Osteocyte (in vitro differentiated cells): ENCODE data around the gene PDLIM5. TPM values are rescaled to one million over a fixed set of nuclear protein-coding genes. Genes with fewer than 3 reads are reported as not detected.

ENCODE experiments used
- DNase-seq: peaks from one replicate; pipeline ENCODE4 v3.0.0; 2021; ENCODE audit warnings: mixed read lengths; ENCODE audit not compliant: unreplicated experiment; ENCODE audit errors: extremely low spot score
- H3K27ac Mint-ChIP-seq: one replicate; pipeline ENCODE4 v1.8.0; 2021; ENCODE audit warnings: mild to moderate bottlenecking, mixed read lengths; ENCODE audit not compliant: unreplicated experiment
- H3K27me3 Mint-ChIP-seq: one replicate; pipeline ENCODE4 v1.8.0; 2021; ENCODE audit warnings: mixed read lengths; ENCODE audit not compliant: unreplicated experiment
- H3K36me3 Mint-ChIP-seq: one replicate; pipeline ENCODE4 v1.8.0; 2021; ENCODE audit warnings: mixed read lengths; ENCODE audit not compliant: unreplicated experiment
- H3K4me1 Mint-ChIP-seq: one replicate; pipeline ENCODE4 v1.8.0; 2021; ENCODE audit warnings: mixed read lengths; ENCODE audit not compliant: unreplicated experiment
- H3K4me3 Mint-ChIP-seq: one replicate; pipeline ENCODE4 v1.8.0; 2021; ENCODE audit warnings: mild to moderate bottlenecking, moderate library complexity, mixed read lengths; ENCODE audit not compliant: unreplicated experiment
- H3K9me3 Mint-ChIP-seq: one replicate; pipeline ENCODE4 v1.8.0; 2021; ENCODE audit warnings: mixed read lengths; ENCODE audit not compliant: unreplicated experiment
- total RNA-seq: library from RNA; stranded (reverse); gene quantifications from 2 replicates; pipeline ENCODE4 v1.2.1, GENCODE V29; 2021
- TF ChIP-seq, protein P1 (sequence below): fragments of 200-600 bp; sonication (generic); IDR thresholded peaks from 2 replicates; pipeline ENCODE4 v1.5.0; 2021; ENCODE audit warnings: antibody characterized with exemption, mild to moderate bottlenecking, moderate library complexity

PDLIM5 gene
- total RNA-seq, 1 donor from 2014 or later, result 324 TPM

GRCh38 chr4:94665500-94666404 is 214.0 kb downstream of the PDLIM5 start:
- H3K4me3 Mint-ChIP-seq, result no peak overlapping the region
- peaks cover 57% of the 10 kb centered on the region for H3K36me3 Mint-ChIP-seq
- TF ChIP-seq, protein P1, sequence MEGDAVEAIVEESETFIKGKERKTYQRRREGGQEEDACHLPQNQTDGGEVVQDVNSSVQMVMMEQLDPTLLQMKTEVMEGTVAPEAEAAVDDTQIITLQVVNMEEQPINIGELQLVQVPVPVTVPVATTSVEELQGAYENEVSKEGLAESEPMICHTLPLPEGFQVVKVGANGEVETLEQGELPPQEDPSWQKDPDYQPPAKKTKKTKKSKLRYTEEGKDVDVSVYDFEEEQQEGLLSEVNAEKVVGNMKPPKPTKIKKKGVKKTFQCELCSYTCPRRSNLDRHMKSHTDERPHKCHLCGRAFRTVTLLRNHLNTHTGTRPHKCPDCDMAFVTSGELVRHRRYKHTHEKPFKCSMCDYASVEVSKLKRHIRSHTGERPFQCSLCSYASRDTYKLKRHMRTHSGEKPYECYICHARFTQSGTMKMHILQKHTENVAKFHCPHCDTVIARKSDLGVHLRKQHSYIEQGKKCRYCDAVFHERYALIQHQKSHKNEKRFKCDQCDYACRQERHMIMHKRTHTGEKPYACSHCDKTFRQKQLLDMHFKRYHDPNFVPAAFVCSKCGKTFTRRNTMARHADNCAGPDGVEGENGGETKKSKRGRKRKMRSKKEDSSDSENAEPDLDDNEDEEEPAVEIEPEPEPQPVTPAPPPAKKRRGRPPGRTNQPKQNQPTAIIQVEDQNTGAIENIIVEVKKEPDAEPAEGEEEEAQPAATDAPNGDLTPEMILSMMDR, result no peak
- no peak for DNase-seq
- peaks cover 9% of the 10 kb centered on the region for H3K4me1 Mint-ChIP-seq
- no peaks in the 10 kb centered on the region for H3K9me3 Mint-ChIP-seq
- H3K27ac Mint-ChIP-seq, result peak overlapping the region; percentile 18
- H3K27me3 Mint-ChIP-seq, result no peaks in the 10 kb centered on the region

GRCh38 chr4:94668724-94669123 is 217.0 kb downstream of the PDLIM5 start:
- no peak for DNase-seq
- Mint-ChIP-seq H3K36me3 (peaks cover 48% of the 10 kb centered on the region), H3K9me3 (no peaks in the 10 kb centered on the region), H3K4me1 (peaks cover 9% of the 10 kb centered on the region), H3K27me3 (no peaks in the 10 kb centered on the region), H3K4me3 (no peak overlapping the region), H3K27ac (no peak overlapping the region)
- TF ChIP-seq, protein P1, result no peak

DNA sequence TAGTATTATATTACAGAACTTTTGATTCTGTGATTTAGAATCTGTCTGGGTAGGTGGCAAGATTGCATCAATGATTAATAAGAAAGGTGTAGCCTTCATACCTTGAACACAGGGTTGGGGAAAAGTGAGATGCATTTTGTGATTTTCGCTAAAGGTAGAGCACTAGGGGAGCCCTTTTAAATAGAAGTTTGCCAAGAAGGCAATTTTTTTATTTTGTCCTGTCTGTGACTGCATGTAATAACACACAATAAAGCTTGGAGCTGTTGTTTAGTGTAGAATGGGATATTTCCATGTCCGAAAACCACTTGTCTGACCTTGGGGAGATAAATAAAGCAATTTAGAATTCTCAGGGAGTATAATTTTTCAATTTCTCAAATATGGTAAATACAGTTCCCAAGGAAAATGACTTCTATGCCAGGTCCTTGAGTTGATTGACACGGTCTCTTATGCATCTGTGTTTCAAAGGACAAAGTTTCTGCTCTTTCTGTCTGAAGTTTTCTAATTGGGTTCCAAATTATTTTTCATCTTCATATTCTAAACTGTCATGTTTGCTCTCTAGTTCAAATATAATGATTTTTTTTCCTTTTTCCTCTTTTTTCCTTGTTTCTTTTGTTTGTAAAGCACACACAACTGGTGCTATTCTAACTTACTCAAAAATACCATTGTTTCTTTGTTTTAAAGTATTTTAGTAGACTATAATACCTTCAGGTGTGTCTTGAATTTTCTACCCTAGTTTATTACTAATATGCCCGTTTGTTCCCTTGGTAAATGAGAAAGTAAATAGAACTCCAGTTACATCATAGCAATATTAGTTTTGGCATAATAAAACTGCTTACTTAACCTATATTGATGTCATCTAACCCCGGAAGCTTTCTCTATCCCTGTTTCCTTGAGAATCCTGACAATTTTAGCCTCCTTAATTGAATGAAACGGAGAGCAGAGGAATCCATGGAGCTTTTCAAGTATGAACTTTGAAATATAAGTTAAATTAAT is 218.2 kb downstream of the PDLIM5 start:
- peak overlapping the region; percentile 54 for H3K27ac Mint-ChIP-seq
- H3K36me3 Mint-ChIP-seq, result peaks cover 44% of the 10 kb centered on the region
- H3K4me1 Mint-ChIP-seq, result peaks cover 9% of the 10 kb centered on the region
- H3K27me3 Mint-ChIP-seq, result no peaks in the 10 kb centered on the region
- TF ChIP-seq, protein P1, result no peak
- DNase-seq, result no peak
- no peaks in the 10 kb centered on the region for H3K9me3 Mint-ChIP-seq
- H3K4me3 Mint-ChIP-seq, result no peak overlapping the region

GRCh38 chr4:94671113-94671512 is 219.4 kb downstream of the PDLIM5 start:
- Mint-ChIP-seq H3K36me3 (peaks cover 36% of the 10 kb centered on the region), H3K4me3 (no peak overlapping the region), H3K27ac (no peak overlapping the region), H3K27me3 (no peaks in the 10 kb centered on the region), H3K9me3 (no peaks in the 10 kb centered on the region), H3K4me1 (peaks cover 12% of the 10 kb centered on the region)
- TF ChIP-seq, protein P1, result no peak
- DNase-seq, result no peak
